PC-9 (cell line): ENCODE data around the gene KIF14.

Experiments used
- CTCF ChIP-seq: fragments of 200-600 bp; sonication (generic); conservative IDR thresholded peaks from 2 replicates; pipeline ENCODE4 v1.6.1; 2017; ENCODE audit warnings: mixed run types, antibody characterized with exemption, mild to moderate bottlenecking, moderate library complexity
- EZH2 ChIP-seq: fragments of 200-600 bp; sonication (generic); IDR thresholded peaks from 2 replicates; pipeline ENCODE4 v1.8.0; 2017; ENCODE audit warnings: antibody characterized with exemption, low read depth

GRCh38 chr1:200666309-200666708, 45.8 kb upstream of the KIF14 start:
- TF ChIP-seq EZH2 (no peak), CTCF (no peak)
